Measurements from ENCODE around the gene C14orf39. TPM values are rescaled to one million over a fixed set of nuclear protein-coding genes. Genes with fewer than 3 reads are reported as not detected.

Gene C14orf39
- total and polyA plus RNA-seq, 2 of the 13 experiments (the other 11 are each of a cell fraction or from before 2014, with no cell fraction given) = not detected

- Histone ChIP-seq H3K79me2 (ENCODE audit: insufficient read depth, low read length) (no peaks in the 10 kb centered on the region), H3K4me1 (ENCODE audit: insufficient read depth, low read length) (no peaks in the 10 kb centered on the region), H3K9ac (ENCODE audit: insufficient read depth, low read depth, low read length) (no peak overlapping the region), H3K27ac (ENCODE audit: extremely low read length, insufficient read depth, low read length) (no peak overlapping the region), H3K4me3 (replicated peaks in 1 of 3; ENCODE audit: insufficient read depth in 1 of 3, low read depth in 2 of 3, low read length in 3 of 3) (no peak overlapping the region), H4K20me1 (ENCODE audit: insufficient read depth, low read length) (no peaks in the 10 kb centered on the region), H2AFZ (ENCODE audit: low read length) (no peak overlapping the region), H3K9me3 (ENCODE audit: low read length) (no peaks in the 10 kb centered on the region), H3K36me3 (replicated peaks in 1 of 2; ENCODE audit: control insufficient read depth in 1 of 2, insufficient read depth in 2 of 2, low read length in 2 of 2) (no peaks in the 10 kb centered on the region), H3K4me2 (ENCODE audit: low read depth, low read length) (no peak overlapping the region), H3K27me3 (ENCODE audit: control insufficient read depth in 1 of 2, insufficient read depth in 2 of 2, low read length in 2 of 2) (peaks cover 0 to 10% of the 10 kb centered on the region in 2 experiments; a peak in 1 of 5 replicates)
- DNase-seq (ENCODE audit: low spot score) (no peak), FAIRE-seq (no peak), ATAC-seq (no peak)
- TF ChIP-seq FOXP1 (IDR thresholded peaks at IDR 0.05) = no peak
- no peak for TF ChIP-seq FOXP1 (CRISPR knock-in tag; IDR thresholded peaks at IDR 0.05)
- no peak for TF ChIP-seq HOXD1 (CRISPR knock-in tag; IDR thresholded peaks at IDR 0.05)
- no peak for TF ChIP-seq CCDC6 (CRISPR knock-in tag; IDR thresholded peaks at IDR 0.05)
- TF ChIP-seq ZBTB21 (CRISPR knock-in tag; IDR thresholded peaks at IDR 0.05) = no peak
- no peak for TF ChIP-seq SIN3A (IDR thresholded peaks at IDR 0.05; ENCODE audit: borderline replicate concordance, low read depth, low read length)
- no peak for TF ChIP-seq HNRNPLL (IDR thresholded peaks at IDR 0.05; ENCODE audit: low read depth, low read length, poor library complexity, severe bottlenecking)
- no peak for TF ChIP-seq MED8 (CRISPR knock-in tag; IDR thresholded peaks at IDR 0.05; ENCODE audit: insufficient replicate concordance)
- TF ChIP-seq FUBP1 (CRISPR knock-in tag; IDR thresholded peaks at IDR 0.05; ENCODE audit: borderline replicate concordance) = no peak
- TF ChIP-seq ONECUT2 (CRISPR knock-in tag; IDR thresholded peaks at IDR 0.05) = no peak
- ChIA-PET POLR2A (no interaction called here), CTCF (ENCODE audit: low intra/inter-chr PET ratio, low total read pairs) (no interaction called here)
- 0% methylated on average over 1 of the region's 1 CpG for WGBS (ENCODE audit: low lambda C conversion rate)
- in situ Hi-C loops (cut with HindIII; ENCODE audit: extremely low pct_ligation_motif_present, low pct_unique_long_range_greater_than_20kb) = no loop called here
- no TSS peak for BruUV-seq (replicated peaks)
- intact Hi-C loops (cut with micrococcal nuclease; ENCODE audit: unreplicated experiment) = no loop called here
Measured at GRCh38 chr14:60495946-60496345, 10.1 kb upstream of the C14orf39 start.
